Testis (tissue), 3 donors: Measurements from ENCODE around the gene RNU1-1. TPM values are rescaled to one million over a fixed set of nuclear protein-coding genes. Genes with fewer than 3 reads are reported as not detected.

Source experiments
- DNase-seq: peaks from one replicate; pipeline ENCODE4 v3.0.0-alpha.2; 2019
- H3K27ac ChIP-seq, 2 donors: fragments of 200-600 bp; sonication (generic); one replicate each; pipeline ENCODE4 v1.5.1; 2019
- H3K27me3 ChIP-seq: fragments of 200-600 bp; sonication (generic); one replicate; pipeline ENCODE4 v1.5.1; 2019
- H3K36me3 ChIP-seq: fragments of 200-600 bp; sonication (generic); one replicate; pipeline ENCODE4 v1.5.1; 2017; ENCODE audit warnings: low read depth; ENCODE audit errors: missing control alignments
- H3K4me1 ChIP-seq: fragments of 200-600 bp; sonication (generic); one replicate; pipeline ENCODE4 v1.5.1; 2019
- H3K4me3 ChIP-seq, 2 donors: fragments of 200-600 bp; sonication (generic); one replicate each; pipeline ENCODE4 v1.5.1; 2017 to 2019
- H3K9me3 ChIP-seq: fragments of 200-600 bp; sonication (generic); one replicate; pipeline ENCODE4 v1.5.1; 2017
- POLR2A ChIP-seq: fragments of 450-650 bp; IDR thresholded peaks from one replicate; pipeline ENCODE4 v1.6.1; 2017; ENCODE audit warnings: antibody characterized with exemption, mild to moderate bottlenecking, moderate library complexity
- WGBS, 2 donors: methylation state at CpG; one replicate each; pipeline ENCODE4 v1.1.5; 2018; 5-methylcytosine and 5-hydroxymethylcytosine counted together
- intact Hi-C: fragments of 100-400 bp; cut with DNase I; formaldehyde crosslinking; loops from one replicate; pipeline ENCODE4 v1.15.1; 2023; ENCODE audit warnings: low total_unique reads
- polyA plus RNA-seq: library from polyadenylated mRNA; stranded (reverse); fragments of 350-450 nt; fragmentation: Illumina TruSeq; extraction: RNeasy Lipid Tissue Mini Kit (QIAGEN cat#74804); gene quantifications from one replicate; pipeline ENCODE4 v1.2.3, GENCODE V29; 2014; ENCODE audit warnings: low read depth, low replicate concordance; ENCODE audit not compliant: insufficient read depth
- small RNA-seq, 2 donors: library from RNA; depleted of rRNA; stranded (forward); fragments of <200 nt; gene quantifications; one replicate each; pipeline ENCODE3, GENCODE V24; 2016
- total RNA-seq, 2 donors: library from RNA; depleted of rRNA; stranded (reverse); fragments of >200 nt; gene quantifications; one replicate each; pipeline ENCODE4 v1.2.3, GENCODE V29; 2016
- TF ChIP-seq, protein P1 (sequence below), 3 experiments: fragments of 450-650 bp in 2 of 3; fragments of 200-600 bp in 1 of 3; sonication (generic) in 1 of 3; IDR thresholded peaks; one replicate each; pipeline ENCODE4 v1.5.1; 2016 to 2019; ENCODE audit warnings: antibody characterized with exemption in 3 of 3, mild to moderate bottlenecking in 2 of 3, moderate library complexity in 1 of 3

RNU1-1 gene
- total and polyA plus RNA-seq, 3 donors from 2014 or later, result under 0.01 to 18.9 (median under 0.01) TPM

DNA sequence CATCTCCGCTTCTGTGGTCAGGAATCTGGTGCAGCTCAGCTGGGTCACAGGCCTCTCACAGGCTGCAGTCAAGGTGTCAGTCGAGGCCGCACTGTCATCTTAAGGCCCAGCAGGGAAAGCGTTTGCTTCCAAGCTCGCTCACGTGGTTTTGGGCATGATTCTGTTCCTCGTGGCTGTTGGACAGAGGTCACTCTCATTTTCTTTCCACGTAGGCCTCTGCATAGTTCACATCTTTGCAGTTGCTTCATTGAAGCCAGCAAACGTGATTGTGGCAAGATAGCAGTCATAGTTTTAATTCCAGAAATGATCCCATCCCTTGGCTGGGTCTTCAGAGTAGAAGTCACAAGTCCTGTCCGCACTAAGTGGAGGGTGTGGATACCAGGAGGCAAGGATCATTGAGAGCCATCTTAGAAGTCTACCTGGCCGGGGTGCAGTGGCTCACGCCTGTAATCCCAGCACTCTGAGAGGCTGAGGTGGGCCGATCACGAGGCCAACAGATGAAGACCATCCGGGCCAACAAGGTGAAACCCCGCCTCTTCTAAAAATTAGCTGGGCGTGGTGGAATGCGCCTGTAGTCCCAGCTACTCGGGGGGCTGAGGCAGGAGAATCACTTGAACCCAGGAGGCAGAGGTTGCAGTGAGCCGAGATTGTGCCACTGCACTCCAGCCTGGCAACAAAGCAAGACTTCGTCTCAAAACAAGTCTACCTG, 49.0 kb downstream of the RNU1-1 start:
- Histone ChIP-seq H3K27me3 (no peaks in the 10 kb centered on the region), H3K9me3 (no peaks in the 10 kb centered on the region), H3K36me3 (no peaks in the 10 kb centered on the region), H3K27ac (no peak overlapping the region), H3K4me1 (no peaks in the 10 kb centered on the region), H3K4me3 (no peak overlapping the region)
- intact Hi-C loops, result no loop called here
- WGBS, 2 donors, result 85 to 92% methylated on average over 18 to 21 of the region's 21 CpGs
- no peak for TF ChIP-seq POLR2A
- TF ChIP-seq, protein P1, sequence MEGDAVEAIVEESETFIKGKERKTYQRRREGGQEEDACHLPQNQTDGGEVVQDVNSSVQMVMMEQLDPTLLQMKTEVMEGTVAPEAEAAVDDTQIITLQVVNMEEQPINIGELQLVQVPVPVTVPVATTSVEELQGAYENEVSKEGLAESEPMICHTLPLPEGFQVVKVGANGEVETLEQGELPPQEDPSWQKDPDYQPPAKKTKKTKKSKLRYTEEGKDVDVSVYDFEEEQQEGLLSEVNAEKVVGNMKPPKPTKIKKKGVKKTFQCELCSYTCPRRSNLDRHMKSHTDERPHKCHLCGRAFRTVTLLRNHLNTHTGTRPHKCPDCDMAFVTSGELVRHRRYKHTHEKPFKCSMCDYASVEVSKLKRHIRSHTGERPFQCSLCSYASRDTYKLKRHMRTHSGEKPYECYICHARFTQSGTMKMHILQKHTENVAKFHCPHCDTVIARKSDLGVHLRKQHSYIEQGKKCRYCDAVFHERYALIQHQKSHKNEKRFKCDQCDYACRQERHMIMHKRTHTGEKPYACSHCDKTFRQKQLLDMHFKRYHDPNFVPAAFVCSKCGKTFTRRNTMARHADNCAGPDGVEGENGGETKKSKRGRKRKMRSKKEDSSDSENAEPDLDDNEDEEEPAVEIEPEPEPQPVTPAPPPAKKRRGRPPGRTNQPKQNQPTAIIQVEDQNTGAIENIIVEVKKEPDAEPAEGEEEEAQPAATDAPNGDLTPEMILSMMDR (IDR thresholded peaks at IDR 0.05), result no peak
- no peak for DNase-seq

Small RNA genes within 50 kb of the gene (small RNA-seq; reads per million reads assigned to genes)
- gene RNU1-1 (0 reads per million in 2 donors), gene RNU1-6P (0 reads per million in 2 donors)

Other genes starting within 250 kb of the RNU1-1 start
- 10 to 100 TPM; 42.0 to 45.6 TPM for gene FBXO42, start 161.8 kb downstream of the RNU1-1 start, total RNA-seq
- 25.0 TPM for gene FBXO42, start 161.8 kb downstream of the RNU1-1 start, polyA plus RNA-seq
- gene SZRD1, start 147.0 kb downstream of the RNU1-1 start, total RNA-seq, result 10 to 100 TPM; 47.8 to 57.9 TPM
- 88.5 TPM for gene SZRD1, start 147.0 kb downstream of the RNU1-1 start, polyA plus RNA-seq
- 1 to 10 TPM; 2.7 to 6.0 TPM for gene SPATA21, start 76.9 kb downstream of the RNU1-1 start, total RNA-seq
- 10.2 TPM for gene SPATA21, start 76.9 kb downstream of the RNU1-1 start, polyA plus RNA-seq
- gene NECAP2, start 73.6 kb downstream of the RNU1-1 start, total RNA-seq, result 100 to 1,000 TPM in 1 of 2 donors, 10 to 100 TPM in 1; 96.8 to 113 TPM
- gene NECAP2, start 73.6 kb downstream of the RNU1-1 start, polyA plus RNA-seq, result 88.2 TPM
- 100 to 1,000 TPM in 1 of 2 donors, 10 to 100 TPM in 1; 75.6 to 109 TPM for gene NBPF1, start 99.3 kb upstream of the RNU1-1 start, total RNA-seq
- 93.9 TPM for gene NBPF1, start 99.3 kb upstream of the RNU1-1 start, polyA plus RNA-seq
- under 1 TPM; under 0.01 TPM for gene RNU1-3, start 152.7 kb upstream of the RNU1-1 start, total RNA-seq
- gene RNU1-3, start 152.7 kb upstream of the RNU1-1 start, polyA plus RNA-seq, result 18.9 TPM
- under 1 TPM; under 0.01 TPM for gene RNU1-4, start 226.2 kb upstream of the RNU1-1 start, total RNA-seq
- gene RNU1-4, start 226.2 kb upstream of the RNU1-1 start, polyA plus RNA-seq, result 18.9 TPM